K562 (cell line): ENCODE data around the gene UBE2R2. TPM values are rescaled to one million over a fixed set of nuclear protein-coding genes. Genes with fewer than 3 reads are reported as not detected.

Experiments
- CHAMP1 ChIP-seq: fragments of 450-650 bp; IDR thresholded peaks from 2 replicates; pipeline ENCODE4 v1.6.1; 2016; ENCODE audit warnings: mild to moderate bottlenecking
- GABPA ChIP-seq: fragments of 200-800 bp; sonication (Bioruptor generic); conservative IDR thresholded peaks from 2 replicates; pipeline ENCODE4 v1.6.1; 2016; ENCODE audit warnings: low read depth, missing genetic modification characterization, missing compliant biosample characterization
- NR0B1 ChIP-seq: fragments of 450-650 bp; IDR thresholded peaks from one replicate; pipeline ENCODE4 v1.6.1; 2018; ENCODE audit warnings: mild to moderate bottlenecking, moderate library complexity; ENCODE audit not compliant: partially characterized antibody
- RAD21 ChIP-seq, 2 experiments: fragments of 250-450 bp in 1 of 2; fragments of 450-650 bp in 1 of 2; sonication (Bioruptor Pico) in 1 of 2; formaldehyde crosslinking in 1 of 2; IDR thresholded peaks in 1 of 2; conservative IDR thresholded peaks in 1 of 2; 2 replicates each; pipeline versions ENCODE4 v1.4.0 to v1.8.0; 2020 to 2022; ENCODE audit warnings: mild to moderate bottlenecking in 2 of 2, moderate library complexity in 1 of 2
- REST ChIP-seq, 2 experiments: fragments of 450-650 bp; formaldehyde crosslinking in 1 of 2; IDR thresholded peaks; 2 replicates each; pipeline versions ENCODE4 v1.4.0 to v1.6.1; 2014 to 2020; ENCODE audit warnings: mild to moderate bottlenecking in 2 of 2, borderline replicate concordance in 1 of 2, low read depth in 1 of 2
- SMAD4 ChIP-seq: fragments of 250-450 bp; sonication (Bioruptor Pico); conservative IDR thresholded peaks from 2 replicates; pipeline ENCODE4 v1.8.0; 2021; ENCODE audit warnings: inconsistent platforms, mild to moderate bottlenecking, moderate library complexity
- ZNF175 ChIP-seq: fragments of 200-800 bp; sonication (Bioruptor generic); IDR thresholded peaks from 2 replicates; pipeline ENCODE4 v1.6.1; 2016; ENCODE audit warnings: low read depth, mild to moderate bottlenecking, missing genetic modification characterization, missing compliant biosample characterization
- polyA plus RNA-seq, 8 experiments: library from polyadenylated mRNA; depleted of rRNA in 4 of 8; stranded (reverse) in 5 of 8; unstranded in 3 of 8; fragments of >200 nt; fragmentation: Nextera tagmentation in 2 of 8; fragmentation: Illumina TruSeq in 1 of 8; extraction: Ambion mirVana in 2 of 8; extraction: Trizol in 1 of 8; gene quantifications; 2 replicates each; pipeline versions ENCODE4 v1.2.1 to v1.2.3, GENCODE V29; 2011 to 2014; ENCODE audit warnings: inconsistent platforms in 1 of 8, missing spikeins in 1 of 8
- total RNA-seq, 7 experiments: library from RNA; depleted of rRNA in 6 of 7; stranded (reverse); fragments of >200 nt in 6 of 7; fragmentation: Illumina TruSeq in 2 of 7; extraction: Trizol in 2 of 7; gene quantifications; 2 replicates each; pipeline versions ENCODE4 v1.2.1 to v1.2.3, GENCODE V29; 2011 to 2021; ENCODE audit warnings: low replicate concordance in 1 of 7

The UBE2R2 gene
- total and polyA plus RNA-seq, 9 of the 15 experiments (the other 6 are each of a cell fraction or from before 2014, with no cell fraction given): 7.8 to 26.2 (median 11.8) TPM

GRCh38 chr9:33852216-33852826 is 35.4 kb downstream of the UBE2R2 start (continued):
- TF ChIP-seq REST (IDR thresholded peaks at IDR 0.05; ENCODE audit: borderline replicate concordance) (peak; percentile 61; the same call in 1 of the 2 replicates), REST (CRISPR knock-in tag; IDR thresholded peaks at IDR 0.05; ENCODE audit: low read depth) (no peak), CHAMP1 (no peak), GABPA (tag) (no peak), SMAD4 (CRISPR knock-in tag) (no peak), ZNF175 (CRISPR knock-in tag) (no peak), RAD21 (CRISPR knock-in tag; conservative IDR thresholded peaks at IDR 0.05 in 1 of 2, IDR thresholded peaks at IDR 0.05 in 1 of 2) (peak; percentile 53 to 68), NR0B1 (no peak)
- TF ChIP-seq, all 486 proteins: peak for 6
